Umbilical cord (tissue), 2 donors: ENCODE results near the gene SCYL1. TPM values are rescaled to one million over a fixed set of nuclear protein-coding genes. Genes with fewer than 3 reads are reported as not detected.
A peak's percentile ranks its signal among the peaks of the same experiment; 100 is the strongest.

Experiments
- DNase-seq: peaks from one replicate; pipeline ENCODE4 v3.0.0-alpha.2; 2015; ENCODE audit warnings: low spot score
- total RNA-seq: library from RNA; depleted of rRNA; stranded (reverse); fragments of >200 nt; gene quantifications from one replicate; pipeline ENCODE4 v1.2.3, GENCODE V29; 2014; ENCODE audit warnings: low replicate concordance; ENCODE audit not compliant: insufficient read depth

The SCYL1 gene
- total RNA-seq, 1 donor from 2014 or later, result 60.7 TPM

- peak; percentile 96 for DNase-seq
These were observed 31.3 kb upstream of the SCYL1 start for GRCh38 chr11:65493367-65494176.

GRCh38 chr11:65496304-65497140, 28.4 kb upstream of the SCYL1 start:
- DNase-seq, result peak; percentile 70

DNA sequence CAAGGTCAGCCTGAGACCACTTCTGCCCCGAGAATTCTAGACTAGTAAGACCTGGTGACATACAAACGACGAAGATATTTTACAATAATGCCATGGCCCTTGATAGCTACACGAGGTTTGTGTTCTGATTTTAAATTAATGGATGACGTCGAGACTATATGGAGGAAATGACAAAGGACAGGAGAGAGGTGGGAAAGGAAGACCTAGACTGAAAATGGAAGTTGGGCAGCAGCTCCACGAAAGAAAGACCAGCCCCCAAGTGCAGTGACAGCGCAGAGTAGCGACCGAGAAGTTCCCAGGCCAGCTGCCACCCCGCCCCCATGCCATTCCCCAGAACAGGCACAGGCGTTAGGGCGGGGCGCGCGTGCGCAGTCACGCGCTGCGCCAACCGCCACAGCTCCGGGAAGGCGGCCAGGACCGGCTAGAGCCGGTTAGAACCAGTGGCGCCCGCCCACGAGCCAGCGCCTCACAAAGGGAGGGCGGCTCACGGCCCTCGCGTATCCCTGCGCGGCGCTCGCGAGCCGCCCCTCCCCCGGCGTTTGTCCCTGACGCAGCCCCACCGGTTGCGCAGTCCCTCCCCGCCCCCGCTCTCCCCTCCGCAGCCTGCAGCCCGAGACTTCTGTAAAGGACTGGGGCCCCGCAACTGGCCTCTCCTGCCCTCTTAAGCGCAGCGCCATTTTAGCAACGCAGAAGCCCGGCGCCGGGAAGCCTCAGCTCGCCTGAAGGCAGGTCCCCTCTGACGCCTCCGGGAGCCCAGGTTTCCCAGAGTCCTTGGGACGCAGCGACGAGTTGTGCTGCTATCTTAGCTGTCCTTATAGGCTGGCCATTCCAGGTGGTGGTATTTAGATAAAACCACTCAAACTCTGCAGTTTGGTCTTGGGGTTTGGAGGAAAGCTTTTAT, 27.5 kb upstream of the SCYL1 start:
- DNase-seq, result peak; percentile 99

- DNase-seq, result peak; percentile 77
These were observed 26.7 kb upstream of the SCYL1 start for GRCh38 chr11:65498042-65498726.

DNA sequence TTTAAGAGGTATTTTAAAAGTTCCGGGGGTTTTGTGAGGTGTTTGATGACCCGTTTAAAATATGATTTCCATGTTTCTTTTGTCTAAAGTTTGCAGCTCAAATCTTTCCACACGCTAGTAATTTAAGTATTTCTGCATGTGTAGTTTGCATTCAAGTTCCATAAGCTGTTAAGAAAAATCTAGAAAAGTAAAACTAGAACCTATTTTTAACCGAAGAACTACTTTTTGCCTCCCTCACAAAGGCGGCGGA, 26.2 kb upstream of the SCYL1 start:
- no peak for DNase-seq

GRCh38 chr11:65498977-65499712, 25.7 kb upstream of the SCYL1 start, which contains the start of gene MALAT1:
Gene MALAT1, plus strand, starts transcription at chr11:65499045.
- peak; percentile 96 for DNase-seq

DNA sequence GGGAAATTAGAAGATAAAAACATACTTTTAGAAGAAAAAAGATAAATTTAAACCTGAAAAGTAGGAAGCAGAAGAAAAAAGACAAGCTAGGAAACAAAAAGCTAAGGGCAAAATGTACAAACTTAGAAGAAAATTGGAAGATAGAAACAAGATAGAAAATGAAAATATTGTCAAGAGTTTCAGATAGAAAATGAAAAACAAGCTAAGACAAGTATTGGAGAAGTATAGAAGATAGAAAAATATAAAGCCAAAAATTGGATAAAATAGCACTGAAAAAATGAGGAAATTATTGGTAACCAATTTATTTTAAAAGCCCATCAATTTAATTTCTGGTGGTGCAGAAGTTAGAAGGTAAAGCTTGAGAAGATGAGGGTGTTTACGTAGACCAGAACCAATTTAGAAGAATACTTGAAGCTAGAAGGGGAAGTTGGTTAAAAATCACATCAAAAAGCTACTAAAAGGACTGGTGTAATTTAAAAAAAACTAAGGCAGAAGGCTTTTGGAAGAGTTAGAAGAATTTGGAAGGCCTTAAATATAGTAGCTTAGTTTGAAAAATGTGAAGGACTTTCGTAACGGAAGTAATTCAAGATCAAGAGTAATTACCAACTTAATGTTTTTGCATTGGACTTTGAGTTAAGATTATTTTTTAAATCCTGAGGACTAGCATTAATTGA, 25.0 kb upstream of the SCYL1 start:
- no peak for DNase-seq

GRCh38 chr11:65500387-65501185, 24.3 kb upstream of the SCYL1 start:
- peak; percentile 63 for DNase-seq

GRCh38 chr11:65501186-65501471, 23.8 kb upstream of the SCYL1 start:
- DNase-seq, result no peak

DNA sequence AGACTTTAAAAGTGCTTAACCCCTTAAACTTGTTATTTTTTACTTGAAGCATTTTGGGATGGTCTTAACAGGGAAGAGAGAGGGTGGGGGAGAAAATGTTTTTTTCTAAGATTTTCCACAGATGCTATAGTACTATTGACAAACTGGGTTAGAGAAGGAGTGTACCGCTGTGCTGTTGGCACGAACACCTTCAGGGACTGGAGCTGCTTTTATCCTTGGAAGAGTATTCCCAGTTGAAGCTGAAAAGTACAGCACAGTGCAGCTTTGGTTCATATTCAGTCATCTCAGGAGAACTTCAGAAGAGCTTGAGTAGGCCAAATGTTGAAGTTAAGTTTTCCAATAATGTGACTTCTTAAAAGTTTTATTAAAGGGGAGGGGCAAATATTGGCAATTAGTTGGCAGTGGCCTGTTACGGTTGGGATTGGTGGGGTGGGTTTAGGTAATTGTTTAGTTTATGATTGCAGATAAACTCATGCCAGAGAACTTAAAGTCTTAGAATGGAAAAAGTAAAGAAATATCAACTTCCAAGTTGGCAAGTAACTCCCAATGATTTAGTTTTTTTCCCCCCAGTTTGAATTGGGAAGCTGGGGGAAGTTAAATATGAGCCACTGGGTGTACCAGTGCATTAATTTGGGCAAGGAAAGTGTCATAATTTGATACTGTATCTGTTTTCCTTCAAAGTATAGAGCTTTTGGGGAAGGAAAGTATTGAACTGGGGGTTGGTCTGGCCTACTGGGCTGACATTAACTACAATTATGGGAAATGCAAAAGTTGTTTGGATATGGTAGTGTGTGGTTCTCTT, 23.2 kb upstream of the SCYL1 start:
- DNase-seq, result peak; percentile 53

- no peak for DNase-seq
These were observed 22.7 kb upstream of the SCYL1 start for GRCh38 chr11:65502274-65502554.

GRCh38 chr11:65502555-65503367, 22.1 kb upstream of the SCYL1 start:
- DNase-seq, result peak; percentile 59

DNA sequence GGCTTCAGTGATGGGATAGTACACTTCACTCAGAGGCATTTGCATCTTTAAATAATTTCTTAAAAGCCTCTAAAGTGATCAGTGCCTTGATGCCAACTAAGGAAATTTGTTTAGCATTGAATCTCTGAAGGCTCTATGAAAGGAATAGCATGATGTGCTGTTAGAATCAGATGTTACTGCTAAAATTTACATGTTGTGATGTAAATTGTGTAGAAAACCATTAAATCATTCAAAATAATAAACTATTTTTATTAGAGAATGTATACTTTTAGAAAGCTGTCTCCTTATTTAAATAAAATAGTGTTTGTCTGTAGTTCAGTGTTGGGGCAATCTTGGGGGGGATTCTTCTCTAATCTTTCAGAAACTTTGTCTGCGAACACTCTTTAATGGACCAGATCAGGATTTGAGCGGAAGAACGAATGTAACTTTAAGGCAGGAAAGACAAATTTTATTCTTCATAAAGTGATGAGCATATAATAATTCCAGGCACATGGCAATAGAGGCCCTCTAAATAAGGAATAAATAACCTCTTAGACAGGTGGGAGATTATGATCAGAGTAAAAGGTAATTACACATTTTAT, 21.4 kb upstream of the SCYL1 start:
- DNase-seq, result no peak

DNA sequence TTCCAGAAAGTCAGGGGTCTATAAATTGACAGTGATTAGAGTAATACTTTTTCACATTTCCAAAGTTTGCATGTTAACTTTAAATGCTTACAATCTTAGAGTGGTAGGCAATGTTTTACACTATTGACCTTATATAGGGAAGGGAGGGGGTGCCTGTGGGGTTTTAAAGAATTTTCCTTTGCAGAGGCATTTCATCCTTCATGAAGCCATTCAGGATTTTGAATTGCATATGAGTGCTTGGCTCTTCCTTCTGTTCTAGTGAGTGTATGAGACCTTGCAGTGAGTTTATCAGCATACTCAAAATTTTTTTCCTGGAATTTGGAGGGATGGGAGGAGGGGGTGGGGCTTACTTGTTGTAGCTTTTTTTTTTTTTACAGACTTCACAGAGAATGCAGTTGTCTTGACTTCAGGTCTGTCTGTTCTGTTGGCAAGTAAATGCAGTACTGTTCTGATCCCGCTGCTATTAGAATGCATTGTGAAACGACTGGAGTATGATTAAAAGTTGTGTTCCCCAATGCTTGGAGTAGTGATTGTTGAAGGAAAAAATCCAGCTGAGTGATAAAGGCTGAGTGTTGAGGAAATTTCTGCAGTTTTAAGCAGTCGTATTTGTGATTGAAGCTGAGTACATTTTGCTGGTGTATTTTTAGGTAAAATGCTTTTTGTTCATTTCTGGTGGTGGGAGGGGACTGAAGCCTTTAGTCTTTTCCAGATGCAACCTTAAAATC, 20.8 kb upstream of the SCYL1 start:
- peak; percentile 78 for DNase-seq

DNA sequence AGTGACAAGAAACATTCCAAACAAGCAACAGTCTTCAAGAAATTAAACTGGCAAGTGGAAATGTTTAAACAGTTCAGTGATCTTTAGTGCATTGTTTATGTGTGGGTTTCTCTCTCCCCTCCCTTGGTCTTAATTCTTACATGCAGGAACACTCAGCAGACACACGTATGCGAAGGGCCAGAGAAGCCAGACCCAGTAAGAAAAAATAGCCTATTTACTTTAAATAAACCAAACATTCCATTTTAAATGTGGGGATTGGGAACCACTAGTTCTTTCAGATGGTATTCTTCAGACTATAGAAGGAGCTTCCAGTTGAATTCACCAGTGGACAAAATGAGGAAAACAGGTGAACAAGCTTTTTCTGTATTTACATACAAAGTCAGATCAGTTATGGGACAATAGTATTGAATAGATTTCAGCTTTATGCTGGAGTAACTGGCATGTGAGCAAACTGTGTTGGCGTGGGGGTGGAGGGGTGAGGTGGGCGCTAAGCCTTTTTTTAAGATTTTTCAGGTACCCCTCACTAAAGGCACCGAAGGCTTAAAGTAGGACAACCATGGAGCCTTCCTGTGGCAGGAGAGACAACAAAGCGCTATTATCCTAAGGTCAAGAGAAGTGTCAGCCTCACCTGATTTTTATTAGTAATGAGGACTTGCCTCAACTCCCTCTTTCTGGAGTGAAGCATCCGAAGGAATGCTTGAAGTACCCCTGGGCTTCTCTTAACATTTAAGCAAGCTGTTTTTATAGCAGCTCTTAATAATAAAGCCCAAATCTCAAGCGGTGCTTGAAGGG, 20.0 kb upstream of the SCYL1 start:
- DNase-seq, result peak; percentile 45
